Effector memory CD8-positive, alpha-beta T cell (primary cell): ENCODE data around the gene TUBAL3.

Experiments
- ATAC-seq: fragments of 150-1000 bp; cut with Tn5 transposase; replicated peaks from 2 replicates; pipeline ENCODE4 v1.10.0; 2021; ENCODE audit warnings: mild to moderate bottlenecking, moderate library complexity
- DNase-seq, 3 experiments: peaks; one replicate each; pipeline ENCODE4 v3.0.0; 2021
- H3K27ac Mint-ChIP-seq, 2 donors: one replicate each; pipeline ENCODE4 v1.8.0; 2022; ENCODE audit warnings: mild to moderate bottlenecking in 2 of 2, mixed read lengths in 2 of 2, moderate library complexity in 2 of 2
- H3K27me3 Mint-ChIP-seq, 2 donors: one replicate each; pipeline ENCODE4 v1.8.0; 2022; ENCODE audit warnings: mixed read lengths in 2 of 2
- H3K36me3 Mint-ChIP-seq: one replicate; pipeline ENCODE4 v1.8.0; 2022; ENCODE audit warnings: mild to moderate bottlenecking, moderate library complexity, mixed read lengths; ENCODE audit not compliant: insufficient read depth
- H3K4me1 Mint-ChIP-seq, 2 donors: one replicate each; pipeline ENCODE4 v1.8.0; 2022; ENCODE audit warnings: low read depth in 2 of 2, mixed read lengths in 2 of 2
- H3K4me3 Mint-ChIP-seq, 2 donors: one replicate each; pipeline ENCODE4 v1.8.0; 2022; ENCODE audit warnings: mild to moderate bottlenecking in 2 of 2, mixed read lengths in 2 of 2, moderate library complexity in 2 of 2
- H3K9me3 Mint-ChIP-seq, 2 donors: one replicate each; pipeline ENCODE4 v1.8.0; 2022; ENCODE audit warnings: mixed read lengths in 2 of 2
- total RNA-seq, 9 experiments: gene quantifications; one replicate each; lab custom pipeline; 2026; lab: John Stamatoyannopoulos, UW

Gene TUBAL3
- total RNA-seq = 0 to 0.12 (median 0) reads per million in 9 experiments

DNA sequence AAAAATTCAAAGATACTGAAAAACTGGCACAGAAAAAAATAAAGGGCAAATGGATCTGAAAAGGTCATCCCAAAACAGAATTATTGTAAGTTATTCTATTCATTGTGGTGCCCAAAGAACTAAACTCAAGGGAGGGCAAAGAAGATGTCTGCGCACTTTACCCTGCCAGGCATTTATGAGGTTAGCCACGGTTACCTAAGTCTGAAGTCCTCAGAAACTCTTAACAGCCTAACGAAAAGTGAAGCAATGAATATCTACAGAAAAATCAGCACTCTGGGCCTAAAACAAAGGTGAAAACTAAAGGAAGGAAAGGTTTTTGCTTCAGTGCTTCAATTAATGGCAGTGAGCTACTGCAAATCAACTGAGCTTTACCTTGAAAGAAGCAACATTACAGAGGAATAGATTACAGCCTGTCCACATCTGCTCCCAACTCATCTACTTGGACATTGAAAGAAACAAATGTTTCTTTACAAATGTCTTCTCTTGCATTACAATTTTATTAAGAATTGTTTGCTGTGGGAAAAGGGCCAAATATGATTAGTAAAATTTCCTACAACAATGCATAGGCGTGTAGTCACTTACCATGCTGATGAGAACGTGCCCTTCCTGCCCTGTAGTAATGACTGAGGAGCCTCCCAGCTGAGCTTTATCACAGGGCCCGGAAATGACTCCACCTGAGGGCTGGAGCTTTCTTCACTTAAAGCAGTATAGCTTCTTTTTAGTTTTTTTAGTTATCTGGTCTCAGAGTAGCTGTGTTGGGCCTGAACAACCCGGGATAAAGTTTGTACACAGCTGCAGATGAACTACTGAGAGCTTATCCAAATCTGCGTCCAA, at the start of gene TUBAL3:
TSS of gene TUBAL3 (minus strand) at position 621 of the 834 bp plus-strand sequence. CDS start at position 585, 36 bp downstream.
- no peak within 1 kb of the TSS for H3K4me3 Mint-ChIP-seq
- no peak within 1 kb of the TSS for H3K27ac Mint-ChIP-seq
- no peaks in the 10 kb centered on the region for H3K36me3 Mint-ChIP-seq
- no peak for ATAC-seq
- no peaks in the 10 kb centered on the region for H3K4me1 Mint-ChIP-seq
- H3K9me3 Mint-ChIP-seq = no peaks in the 10 kb centered on the region
- no peak for DNase-seq
- peaks cover 23 to 24% of the 10 kb centered on the region in 2 donors for H3K27me3 Mint-ChIP-seq

DNA sequence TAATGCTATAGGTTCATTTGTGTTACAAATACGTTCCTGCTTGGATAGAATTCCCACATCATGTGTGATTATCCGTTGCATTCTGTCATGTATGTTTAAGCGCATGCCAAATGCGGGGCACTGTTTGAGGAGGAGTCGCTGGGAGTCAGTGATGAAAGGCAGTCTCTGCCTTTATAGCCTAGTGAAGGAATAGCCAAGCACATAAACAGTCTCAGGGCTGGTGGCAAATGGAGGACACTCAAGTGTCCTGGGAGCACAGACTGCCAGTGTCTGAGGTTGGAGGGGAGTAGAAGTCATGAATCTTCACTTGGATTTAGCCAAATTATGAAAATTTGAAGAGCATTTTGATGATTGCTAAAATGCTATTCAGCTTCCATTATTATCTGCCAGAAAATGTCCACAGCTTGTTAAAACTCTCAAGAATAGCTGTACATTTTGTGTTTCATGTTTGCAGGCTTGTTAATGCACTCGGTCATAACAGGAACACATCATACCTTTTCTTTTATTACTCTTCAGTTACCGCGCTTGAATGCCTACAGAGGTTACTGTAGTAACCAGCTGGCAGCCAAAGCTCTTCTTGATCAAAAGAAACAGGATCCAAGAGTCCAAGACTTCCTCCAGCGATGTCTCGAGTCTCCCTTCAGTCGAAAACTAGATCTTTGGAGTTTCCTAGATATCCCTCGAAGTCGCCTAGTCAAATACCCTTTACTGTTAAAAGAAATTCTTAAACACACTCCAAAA, 49.3 kb upstream of the TUBAL3 start:
- no peak for ATAC-seq
- no peaks in the 10 kb centered on the region for H3K9me3 Mint-ChIP-seq
- no peaks in the 10 kb centered on the region for H3K27me3 Mint-ChIP-seq
- no peak for DNase-seq
- H3K4me3 Mint-ChIP-seq = no peak overlapping the region
- H3K4me1 Mint-ChIP-seq = no peaks in the 10 kb centered on the region
- H3K36me3 Mint-ChIP-seq = peaks cover 6% of the 10 kb centered on the region
- no peak overlapping the region for H3K27ac Mint-ChIP-seq

DNA sequence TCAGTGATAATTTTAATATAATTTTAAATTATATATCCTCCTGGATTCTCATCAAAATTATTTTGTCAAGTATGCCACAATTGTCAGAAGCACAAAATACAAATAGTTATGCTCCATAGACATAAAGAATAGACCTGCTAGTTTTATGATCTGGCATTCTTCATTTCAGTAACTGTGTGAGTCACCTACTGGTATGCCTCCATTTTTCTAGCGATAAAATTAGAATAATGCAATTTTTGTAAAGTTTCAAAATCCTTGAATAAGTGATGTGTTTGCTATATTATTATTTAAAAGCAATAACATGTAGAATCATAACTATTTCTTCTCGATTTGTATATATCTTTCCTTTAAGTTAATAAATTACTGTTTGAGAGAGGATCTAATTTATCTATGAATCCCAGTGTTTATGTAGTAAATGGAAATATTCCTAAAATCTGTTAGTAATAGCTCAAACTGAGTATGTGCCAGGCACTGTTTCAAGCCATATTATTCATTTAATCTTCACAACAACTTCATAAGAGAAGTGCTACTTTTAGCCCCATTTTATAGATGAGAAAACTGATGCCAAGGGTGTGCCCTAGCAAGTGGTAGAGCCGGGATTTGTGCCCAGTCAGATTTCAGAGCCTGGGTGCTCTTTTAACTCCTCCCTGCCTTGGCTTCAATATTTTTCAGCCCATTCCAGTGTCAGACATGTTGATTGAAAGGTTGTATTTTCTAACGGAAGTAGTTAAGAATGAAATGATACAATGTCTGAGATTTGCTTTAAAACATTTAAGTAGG, 46.2 kb upstream of the TUBAL3 start:
- ATAC-seq (no peak), DNase-seq (no peak)
- no peaks in the 10 kb centered on the region for H3K27me3 Mint-ChIP-seq
- H3K36me3 Mint-ChIP-seq = no peaks in the 10 kb centered on the region
- no peak overlapping the region for H3K27ac Mint-ChIP-seq
- no peak overlapping the region for H3K4me3 Mint-ChIP-seq
- peaks cover 8 to 9% of the 10 kb centered on the region in 2 donors for H3K4me1 Mint-ChIP-seq
- no peaks in the 10 kb centered on the region for H3K9me3 Mint-ChIP-seq

DNA sequence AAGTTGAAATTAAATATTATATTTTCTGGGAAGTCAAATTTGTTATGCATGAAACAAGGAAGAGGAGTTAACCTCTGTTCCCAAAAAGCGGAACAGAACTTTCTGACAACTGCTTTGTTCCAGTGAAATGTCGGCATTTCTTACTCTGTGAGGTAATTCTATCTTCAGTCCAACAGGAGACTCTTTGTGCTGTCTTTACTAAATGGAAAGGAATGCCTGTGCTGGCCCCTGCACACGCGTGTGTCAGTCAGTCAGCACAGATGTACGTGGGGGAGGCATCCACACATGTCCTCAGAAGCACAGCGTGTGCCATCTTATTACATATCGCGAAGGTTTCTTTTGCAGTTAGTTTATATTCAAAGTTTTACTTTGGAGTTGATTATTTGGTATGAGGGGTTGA, 45.2 kb upstream of the TUBAL3 start:
- Mint-ChIP-seq H3K27ac (no peak overlapping the region), H3K36me3 (no peaks in the 10 kb centered on the region), H3K4me1 (peaks cover 8 to 9% of the 10 kb centered on the region in 2 donors), H3K4me3 (no peak overlapping the region), H3K9me3 (no peaks in the 10 kb centered on the region), H3K27me3 (no peaks in the 10 kb centered on the region)
- no peak for ATAC-seq
- DNase-seq = no peak

DNA sequence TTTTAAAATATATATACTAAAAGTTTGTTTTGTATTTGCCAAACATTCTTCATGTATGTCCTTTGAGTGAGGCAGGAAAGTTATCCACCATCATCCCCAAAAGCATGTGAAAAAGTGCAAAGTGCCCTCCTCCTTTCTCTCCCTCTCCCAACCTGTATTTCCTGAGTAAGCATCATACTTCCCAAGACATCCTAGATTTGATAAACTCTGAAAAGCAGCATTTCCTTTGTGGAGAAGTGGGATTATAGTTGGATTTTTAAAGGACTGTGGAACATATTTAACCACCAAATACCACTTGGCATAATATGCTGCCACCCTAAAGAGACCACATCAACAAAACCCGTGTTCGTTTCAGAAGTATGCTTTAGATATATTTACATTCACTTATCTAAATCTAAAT, 44.6 kb upstream of the TUBAL3 start:
- Mint-ChIP-seq H3K27me3 (no peaks in the 10 kb centered on the region), H3K36me3 (no peaks in the 10 kb centered on the region), H3K9me3 (no peaks in the 10 kb centered on the region), H3K4me3 (no peak overlapping the region), H3K4me1 (peaks cover 8 to 9% of the 10 kb centered on the region in 2 donors), H3K27ac (no peak overlapping the region)
- ATAC-seq (no peak), DNase-seq (no peak)

DNA sequence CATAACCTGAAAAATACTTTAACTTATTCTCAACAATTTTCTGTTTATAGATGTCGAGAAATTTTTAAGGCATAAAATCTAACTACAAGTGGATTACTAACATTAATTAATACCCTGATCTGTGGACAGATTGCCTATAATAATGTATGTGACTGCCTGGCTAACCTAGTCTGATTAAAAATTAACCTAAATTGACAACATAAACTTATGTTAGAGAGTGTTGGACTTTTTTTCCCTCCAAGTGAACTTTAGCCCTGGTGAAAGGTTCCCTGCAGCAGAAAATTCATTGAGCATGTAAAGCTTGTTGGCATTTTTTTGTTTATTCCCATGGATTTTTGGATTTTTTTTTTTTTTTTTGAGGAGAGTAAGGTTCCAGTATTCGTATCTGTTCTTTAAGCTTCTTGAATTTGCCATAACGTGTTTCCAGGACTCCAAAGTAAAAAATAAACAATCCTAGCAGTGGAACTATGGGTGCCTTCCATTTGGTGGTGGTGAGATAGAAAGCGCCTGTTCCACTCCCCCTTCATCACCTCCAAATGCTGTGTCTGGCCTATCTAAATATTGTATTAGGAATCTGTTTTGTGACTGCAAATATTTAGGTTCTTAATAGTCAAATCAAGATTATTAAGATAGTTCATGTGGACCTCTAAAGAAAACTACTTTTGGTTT, 43.8 kb upstream of the TUBAL3 start:
- no peak overlapping the region for H3K4me3 Mint-ChIP-seq
- H3K27me3 Mint-ChIP-seq = no peaks in the 10 kb centered on the region
- H3K9me3 Mint-ChIP-seq = no peaks in the 10 kb centered on the region
- no peaks in the 10 kb centered on the region for H3K36me3 Mint-ChIP-seq
- H3K27ac Mint-ChIP-seq = no peak overlapping the region
- H3K4me1 Mint-ChIP-seq = peaks cover 8 to 9% of the 10 kb centered on the region in 2 donors
- DNase-seq (no peak), ATAC-seq (no peak)

DNA sequence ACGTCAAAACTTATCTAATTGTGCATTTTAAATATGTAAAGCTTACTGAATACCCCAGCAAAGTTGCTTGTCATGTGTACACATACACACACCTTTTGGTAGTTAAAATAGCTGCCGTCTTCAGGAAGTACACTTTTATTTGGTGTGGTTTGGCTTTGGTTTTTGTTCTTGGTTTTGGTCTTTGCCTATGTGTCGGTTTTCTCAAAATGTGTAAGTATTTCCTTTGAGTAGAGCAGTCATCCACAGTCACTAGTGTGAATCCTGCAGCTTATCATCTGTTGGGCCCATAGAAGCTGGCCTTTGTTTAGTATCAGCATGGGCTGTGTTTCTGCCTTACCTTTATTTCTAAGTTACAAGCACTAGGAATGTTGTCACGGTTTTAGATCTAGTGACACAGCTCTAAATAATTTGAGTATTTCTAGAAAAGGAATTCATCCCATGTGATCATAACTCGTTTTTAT, 43.0 kb upstream of the TUBAL3 start:
- Mint-ChIP-seq H3K36me3 (no peaks in the 10 kb centered on the region), H3K4me1 (peaks cover 8 to 9% of the 10 kb centered on the region in 2 donors), H3K27me3 (no peaks in the 10 kb centered on the region), H3K4me3 (peak overlapping the region; percentile 4 to 39), H3K9me3 (no peaks in the 10 kb centered on the region), H3K27ac (no peak overlapping the region)
- ATAC-seq (peak; percentile 77), DNase-seq (no peak)

DNA sequence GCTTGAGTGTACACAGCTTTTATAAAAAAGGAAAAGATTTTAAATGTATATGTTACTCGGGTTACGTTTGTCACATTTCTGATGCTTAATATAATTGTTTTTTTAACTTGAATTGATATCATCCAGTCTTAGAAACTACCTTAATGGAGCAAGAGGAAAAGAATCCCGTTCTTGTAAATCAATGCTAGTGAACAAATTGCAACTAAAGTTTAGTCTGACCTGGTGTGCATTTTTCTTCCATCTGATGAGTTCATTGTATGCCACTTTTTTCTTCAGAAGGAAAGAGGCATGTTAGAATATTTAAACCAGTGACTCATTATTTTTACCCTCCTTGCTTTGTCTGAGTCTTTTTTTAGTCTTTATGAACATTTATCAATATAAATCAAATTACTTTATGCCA, 42.4 kb upstream of the TUBAL3 start:
- Mint-ChIP-seq H3K9me3 (no peaks in the 10 kb centered on the region), H3K27ac (no peak overlapping the region), H3K36me3 (no peaks in the 10 kb centered on the region), H3K4me1 (peaks cover 8 to 9% of the 10 kb centered on the region in 2 donors), H3K4me3 (peak overlapping the region in 1 of 2 donors; percentile 39), H3K27me3 (no peaks in the 10 kb centered on the region)
- ATAC-seq (no peak), DNase-seq (no peak)

DNA sequence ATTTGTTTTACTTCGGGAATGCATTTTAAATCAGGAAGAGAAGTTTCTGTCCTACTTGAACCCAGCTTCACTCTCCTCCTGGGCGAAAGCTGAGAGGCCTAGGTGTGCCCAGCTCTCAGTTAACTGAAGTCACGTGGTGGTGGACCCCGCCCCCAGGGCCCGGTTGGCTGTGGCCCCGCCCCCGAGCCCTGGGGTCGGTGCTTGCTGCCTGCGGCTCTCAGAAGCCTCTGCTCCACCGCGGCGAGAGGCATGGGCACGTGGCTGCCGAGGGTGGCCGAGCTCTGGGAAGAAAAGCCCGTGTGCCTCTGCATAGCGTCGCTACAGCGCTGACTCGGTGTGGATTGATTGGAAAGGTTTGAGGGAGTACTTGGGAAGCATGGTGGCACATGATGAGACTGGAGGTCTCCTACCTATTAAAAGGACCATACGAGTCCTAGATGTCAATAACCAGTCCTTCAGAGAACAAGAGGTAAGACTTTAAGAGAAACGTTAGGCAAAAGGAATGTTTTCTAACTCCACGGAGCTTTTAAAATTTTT, 41.8 kb upstream of the TUBAL3 start:
- ATAC-seq (peak; percentile 58), DNase-seq (peak; percentile 15 to 37 (median 31))
- no peak overlapping the region for H3K27ac Mint-ChIP-seq
- peaks cover 8 to 9% of the 10 kb centered on the region in 2 donors for H3K4me1 Mint-ChIP-seq
- H3K9me3 Mint-ChIP-seq = no peaks in the 10 kb centered on the region
- H3K4me3 Mint-ChIP-seq = peak overlapping the region; percentile 54 to 68
- H3K27me3 Mint-ChIP-seq = no peaks in the 10 kb centered on the region
- H3K36me3 Mint-ChIP-seq = no peaks in the 10 kb centered on the region

DNA sequence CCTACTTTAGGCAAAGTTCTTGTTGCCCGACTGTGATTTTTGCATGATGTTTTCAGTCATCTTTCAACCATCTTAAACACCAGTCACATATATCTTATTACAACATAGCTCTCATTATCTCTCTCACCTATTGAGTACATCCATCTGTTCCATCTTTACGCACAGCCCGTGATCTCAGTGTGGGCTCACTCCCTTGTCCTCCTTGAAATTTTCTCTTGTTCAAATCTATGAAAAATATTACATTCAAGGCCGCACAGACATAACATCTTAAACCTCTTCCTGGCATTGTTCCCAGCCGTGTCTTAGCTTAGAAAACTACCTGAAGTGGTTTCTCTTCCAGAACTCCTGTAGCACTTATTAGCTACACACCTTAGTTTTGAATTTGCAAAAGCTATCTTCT, 40.4 kb upstream of the TUBAL3 start:
- no peaks in the 10 kb centered on the region for H3K9me3 Mint-ChIP-seq
- peaks cover 8 to 9% of the 10 kb centered on the region in 2 donors for H3K4me1 Mint-ChIP-seq
- H3K4me3 Mint-ChIP-seq = no peak overlapping the region
- no peaks in the 10 kb centered on the region for H3K36me3 Mint-ChIP-seq
- H3K27ac Mint-ChIP-seq = no peak overlapping the region
- ATAC-seq (no peak), DNase-seq (no peak)
- H3K27me3 Mint-ChIP-seq = no peaks in the 10 kb centered on the region

DNA sequence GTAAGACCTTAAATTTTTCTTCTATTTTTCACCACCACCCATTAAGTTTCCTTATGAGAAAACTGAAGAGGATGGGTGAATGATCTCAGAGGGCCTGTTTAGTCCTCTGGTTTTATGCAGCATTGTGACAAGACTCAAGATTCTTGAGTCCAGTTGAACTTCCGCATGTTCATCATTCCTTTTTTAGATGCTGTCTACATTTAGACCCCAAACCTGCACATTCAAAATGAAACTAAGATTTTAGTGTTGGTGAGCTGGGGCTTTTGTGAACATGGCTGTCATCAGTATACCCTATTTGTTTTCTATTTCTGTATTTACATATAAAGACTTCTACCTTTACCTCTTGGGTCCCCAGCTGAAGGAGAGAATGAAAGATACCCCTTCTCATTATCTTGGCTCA, 38.8 kb upstream of the TUBAL3 start:
- H3K4me3 Mint-ChIP-seq = no peak overlapping the region
- no peak overlapping the region for H3K27ac Mint-ChIP-seq
- peaks cover 8 to 9% of the 10 kb centered on the region in 2 donors for H3K4me1 Mint-ChIP-seq

DNA sequence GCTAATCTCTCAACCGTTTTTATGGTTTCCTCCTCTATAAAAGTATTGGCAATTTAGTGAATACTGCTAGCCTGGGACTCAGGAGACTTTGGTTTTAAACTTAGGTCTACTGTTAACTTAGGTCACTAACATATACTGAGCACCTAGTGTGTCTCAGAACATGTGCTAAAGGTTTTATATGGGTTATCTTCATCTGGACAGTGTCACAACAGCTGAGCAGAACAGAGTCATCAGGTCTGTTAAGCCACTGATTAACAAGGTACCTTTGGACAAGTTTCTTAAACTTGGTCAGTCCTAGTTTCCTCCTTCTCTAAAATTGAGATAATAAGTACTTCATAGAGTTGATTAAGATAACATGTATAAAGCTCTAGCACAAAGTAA, 38.4 kb upstream of the TUBAL3 start:
- DNase-seq = no peak
- Mint-ChIP-seq H3K27me3 (no peaks in the 10 kb centered on the region), H3K4me1 (peaks cover 8 to 9% of the 10 kb centered on the region in 2 donors), H3K36me3 (no peaks in the 10 kb centered on the region), H3K4me3 (no peak overlapping the region), H3K9me3 (no peaks in the 10 kb centered on the region), H3K27ac (no peak overlapping the region)
- no peak for ATAC-seq

More for the DNA sequence above, 38.8 kb upstream of the TUBAL3 start:
- DNase-seq = no peak
- no peaks in the 10 kb centered on the region for H3K9me3 Mint-ChIP-seq
- no peaks in the 10 kb centered on the region for H3K27me3 Mint-ChIP-seq
- no peak for ATAC-seq
- H3K36me3 Mint-ChIP-seq = no peaks in the 10 kb centered on the region
